ENCODE results near the gene GNG7. TPM values are rescaled to one million over a fixed set of nuclear protein-coding genes. Genes with fewer than 3 reads are reported as not detected.

Gene GNG7
- total RNA-seq, 1 experiment from 2014 or later = 7.7 TPM

- no peak overlapping the region for H3K27ac ChIP-seq (ENCODE audit: insufficient read length, low read depth, low read length)
- H3K27me3 ChIP-seq (ENCODE audit: insufficient read depth, low read length) = no peaks in the 10 kb centered on the region
- H3K4me1 ChIP-seq (ENCODE audit: insufficient read depth, low read length) = no peaks in the 10 kb centered on the region
- H3K79me2 ChIP-seq (ENCODE audit: insufficient read depth, low read length) = no peaks in the 10 kb centered on the region
- Mint-ChIP-seq H3K9me3 (peaks cover 0 to 3% of the 10 kb centered on the region in 2 experiments; a peak in 2 of 5 replicates), H3K4me1 (peaks cover 9 to 18% of the 10 kb centered on the region in 2 experiments; a peak in 3 of 4 replicates), H3K4me3 (peak overlapping the region in 1 of 2 experiments; percentile 57; a peak in 2 of 5 replicates), H3K27ac (peak overlapping the region; percentile 39 to 93 (median 66); a peak in 4 of 7 replicates), H3K27me3 (ENCODE audit: low read depth) (no peaks in the 10 kb centered on the region), H3K36me3 (ENCODE audit: insufficient read depth in 1 of 3, low read depth in 3 of 3) (no peaks in the 10 kb centered on the region; a peak in 1 of 7 replicates)
- H3K18ac ChIP-seq (ENCODE audit: insufficient read length, low read depth, low read length) = no peak overlapping the region
- no peak overlapping the region for H2BK15ac ChIP-seq (ENCODE audit: low read depth, low read length)
- no peak overlapping the region for H2BK20ac ChIP-seq (ENCODE audit: low read depth, low read length, poor library complexity, severe bottlenecking)
- no peak overlapping the region for H2BK12ac ChIP-seq (ENCODE audit: insufficient read length, low read depth, low read length)
- DNase-seq = no peak
- no peak overlapping the region for H3K4me2 ChIP-seq (ENCODE audit: insufficient read depth, insufficient read length, low read length)
- no peak overlapping the region for H3K56ac ChIP-seq (ENCODE audit: insufficient read length, low read depth, low read length)
- WGBS (ENCODE audit: extremely low coverage, insufficient read length, low lambda C conversion rate) = no CpG with 5 or more reads among the region's 17 CpGs
- no peaks in the 10 kb centered on the region for H3K23me2 ChIP-seq (ENCODE audit: insufficient read length, low read depth, low read length, poor library complexity, severe bottlenecking)
- H3K14ac ChIP-seq (ENCODE audit: insufficient read depth, low read length) = no peak overlapping the region
- H2BK5ac ChIP-seq (ENCODE audit: insufficient read length, low read length) = no peak overlapping the region
- no peak overlapping the region for H3T11ph ChIP-seq (ENCODE audit: low read length)
- no peak overlapping the region for H3K23ac ChIP-seq (ENCODE audit: insufficient read length, low read depth, low read length)
- no peak overlapping the region for H2BK120ac ChIP-seq (ENCODE audit: low read depth, low read length, poor library complexity, severe bottlenecking)
- H3K79me1 ChIP-seq (ENCODE audit: insufficient read depth, low read depth, low read length, poor library complexity, severe bottlenecking) = no peaks in the 10 kb centered on the region
- no peaks in the 10 kb centered on the region for H4K20me1 ChIP-seq (ENCODE audit: control insufficient read depth, insufficient read depth, insufficient read length)
- H3K9me3 ChIP-seq (ENCODE audit: control insufficient read depth, low read depth, low read length) = no peaks in the 10 kb centered on the region
- H3K9ac ChIP-seq (ENCODE audit: extremely low read depth, insufficient read length, low read length) = no peak overlapping the region
- peak overlapping the region; percentile 35 for H4K8ac ChIP-seq (replicated peaks; ENCODE audit: insufficient read length, low read depth, low read length)
- no peak overlapping the region for H2AK5ac ChIP-seq (ENCODE audit: insufficient read length, low read length)
- no peak for TF ChIP-seq CTCF (conservative IDR thresholded peaks at IDR 0.05)
- H4K91ac ChIP-seq (ENCODE audit: insufficient read length, low read depth, low read length) = no peak overlapping the region
- H4K5ac ChIP-seq (ENCODE audit: insufficient read length, low read depth, low read length) = peak overlapping the region; percentile 3
- H2AFZ ChIP-seq (ENCODE audit: low read length) = no peak overlapping the region
- H3K4ac ChIP-seq (ENCODE audit: low read depth, low read length) = no peak overlapping the region
Measured at GRCh38 chr19:2557093-2557440, 145.4 kb downstream of the GNG7 start.
